HG03342 (cell line): ENCODE data around the gene CLASP2.
"Not testable (repeated sequence)": the region's sequence is repeated elsewhere in the genome, so short reads cannot be mapped to it uniquely, and the experiment has no call there.

ENCODE experiments used
- ATAC-seq: cut with Tn5 transposase; IDR thresholded peaks from one replicate; pipeline ENCODE4 v1.9.1; 2021; ENCODE audit warnings: mild to moderate bottlenecking, moderate library complexity; ENCODE audit not compliant: unreplicated experiment

CLASP2 gene

DNA sequence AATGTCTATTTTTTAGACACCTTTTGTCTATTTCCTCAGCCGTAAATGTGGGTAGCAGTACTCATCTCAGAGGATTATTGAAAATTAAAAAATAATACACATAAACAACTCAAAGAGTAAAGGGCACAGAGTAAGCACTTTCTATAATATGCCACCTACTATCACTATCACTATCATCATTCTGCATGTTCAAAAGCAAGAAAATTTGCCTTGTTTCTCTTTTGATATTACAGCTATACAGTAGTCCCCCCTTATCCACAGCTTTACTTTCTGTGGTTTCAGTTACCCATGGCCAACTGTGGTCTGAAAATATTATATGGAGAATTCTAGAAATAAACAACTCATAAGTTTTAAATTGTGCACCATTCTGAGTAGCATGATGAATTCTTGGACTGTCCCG, 27.7 kb downstream of the CLASP2 start:
- ATAC-seq = no peak

DNA sequence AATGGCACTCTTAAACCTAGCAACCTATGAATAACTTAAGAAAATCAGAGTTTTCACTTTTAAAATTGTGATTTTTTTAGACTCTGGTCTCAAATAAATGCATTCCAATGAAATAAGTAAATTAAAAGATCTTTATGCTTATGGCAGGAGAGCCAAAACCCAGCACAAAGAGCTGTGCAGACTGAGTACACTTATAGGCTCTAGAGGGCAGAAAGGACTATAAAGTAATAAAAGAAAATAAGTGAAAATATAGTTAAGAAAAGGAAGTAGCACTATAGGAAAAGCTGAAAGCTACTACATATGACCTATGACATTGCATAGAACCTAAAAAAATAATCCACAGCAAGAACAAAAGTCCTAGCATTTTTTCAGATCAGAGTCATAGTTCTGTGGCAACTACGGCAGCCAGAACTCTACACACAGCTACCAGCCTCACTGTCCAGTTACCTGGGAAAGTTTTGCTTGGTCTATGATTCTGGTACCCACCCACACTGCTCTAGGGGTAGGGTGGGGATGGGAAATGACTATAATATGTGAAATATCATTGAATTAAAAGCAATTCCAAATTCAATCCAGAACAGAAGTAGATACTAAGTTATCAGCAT, 30.5 kb downstream of the CLASP2 start:
- ATAC-seq = no peak

GRCh38 chr3:33682770-33683169, 35.3 kb downstream of the CLASP2 start:
- no peak for ATAC-seq

GRCh38 chr3:33681667-33682066, 36.4 kb downstream of the CLASP2 start:
- no peak for ATAC-seq

DNA sequence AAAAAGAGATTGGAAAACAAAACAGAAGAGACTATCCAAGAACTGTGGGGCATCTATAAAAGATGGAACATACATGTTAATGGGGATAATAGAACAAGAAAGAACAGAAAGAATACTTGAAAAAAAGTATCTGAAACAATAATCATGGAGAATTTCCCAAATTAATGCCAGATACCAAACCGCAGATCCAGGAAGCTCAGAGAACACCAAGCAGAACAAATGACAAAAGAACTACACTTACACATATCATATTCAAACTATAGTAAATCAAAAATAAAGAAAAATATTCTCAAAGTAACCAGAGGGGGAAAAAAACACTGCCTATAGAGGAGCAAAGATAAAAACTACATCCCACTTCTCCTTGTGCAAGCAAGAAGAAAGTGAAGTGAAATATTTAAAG, 40.0 kb downstream of the CLASP2 start:
- no peak for ATAC-seq

- not testable (repeated sequence) for ATAC-seq
These were observed 44.6 kb downstream of the CLASP2 start for GRCh38 chr3:33673436-33673835.

- ATAC-seq = no peak
These were observed 49.4 kb downstream of the CLASP2 start for GRCh38 chr3:33668618-33669017.

DNA sequence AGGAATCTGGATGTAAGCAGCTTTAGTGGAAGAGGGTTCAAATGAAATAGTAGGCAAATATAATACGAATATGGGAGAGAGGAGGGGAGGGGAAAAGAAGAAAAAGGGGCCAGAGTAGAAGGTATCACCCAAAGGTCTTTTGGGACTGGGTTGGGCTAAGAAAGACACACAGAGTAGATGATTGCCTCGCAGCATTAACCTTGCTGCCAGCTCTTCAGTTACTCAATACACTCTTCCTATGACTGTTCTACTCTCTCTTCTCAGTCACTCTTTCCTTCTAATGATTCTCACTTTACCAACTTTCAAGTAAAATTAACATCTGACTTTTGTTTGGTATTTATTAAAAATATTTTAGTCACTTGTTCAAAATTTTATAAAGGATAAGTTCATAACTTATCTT, 52.8 kb downstream of the CLASP2 start:
- no peak for ATAC-seq

GRCh38 chr3:33664195-33664594, 53.9 kb downstream of the CLASP2 start:
- ATAC-seq = no peak

GRCh38 chr3:33663042-33663441, 55.0 kb downstream of the CLASP2 start:
- ATAC-seq = no peak

GRCh38 chr3:33659856-33660434, 58.1 kb downstream of the CLASP2 start:
- no peak for ATAC-seq

- ATAC-seq = peak; percentile 85
These were observed 58.8 kb downstream of the CLASP2 start for GRCh38 chr3:33658991-33659848.

GRCh38 chr3:33658621-33658990, 59.4 kb downstream of the CLASP2 start:
- no peak for ATAC-seq

- ATAC-seq = no peak
These were observed 60.0 kb downstream of the CLASP2 start for GRCh38 chr3:33658039-33658438.

- no peak for ATAC-seq
These were observed 65.3 kb downstream of the CLASP2 start for GRCh38 chr3:33652736-33653135.

DNA sequence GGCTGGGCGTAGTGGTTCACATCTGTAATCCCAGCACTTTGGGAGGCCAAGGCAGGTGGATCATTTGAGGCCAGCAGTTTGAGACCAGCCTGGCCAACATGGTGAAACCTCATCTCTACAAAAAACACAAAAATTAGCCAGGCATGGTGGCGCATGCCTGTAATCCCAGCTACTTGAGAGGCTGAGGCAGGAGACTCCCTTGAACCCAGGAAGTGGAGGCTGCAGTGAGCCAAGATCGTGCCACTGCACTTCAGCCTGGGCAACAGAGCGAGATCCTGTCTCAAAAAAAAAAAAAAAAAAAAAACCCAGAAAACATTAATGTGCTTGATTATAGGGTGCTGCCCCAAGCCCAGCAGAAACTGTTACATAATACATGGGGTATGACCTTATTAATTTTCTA, 67.0 kb downstream of the CLASP2 start:
- not testable (repeated sequence) for ATAC-seq

DNA sequence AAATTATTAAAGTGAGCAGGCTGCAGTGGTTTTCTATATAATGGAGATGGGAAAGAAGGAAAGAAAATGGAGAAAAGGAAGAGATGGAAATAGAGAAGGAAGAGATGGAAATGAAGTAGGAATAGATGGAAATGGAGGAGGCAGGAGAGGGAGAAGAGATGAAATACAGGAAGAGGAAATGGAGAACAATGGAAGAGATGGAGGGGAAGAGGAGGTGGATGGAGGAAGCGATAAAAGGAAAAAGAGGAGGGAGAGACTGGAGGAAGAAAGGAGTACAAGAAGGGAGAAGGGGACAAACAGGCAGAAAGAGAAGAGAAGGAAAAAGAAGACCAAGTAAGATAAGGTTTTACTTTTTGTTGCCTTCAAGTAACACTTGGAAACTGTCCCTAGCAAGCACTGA, 67.6 kb downstream of the CLASP2 start:
- ATAC-seq = no peak

- no peak for ATAC-seq
These were observed 69.3 kb downstream of the CLASP2 start for GRCh38 chr3:33648793-33649192.

- no peak for ATAC-seq
These were observed 71.6 kb downstream of the CLASP2 start for GRCh38 chr3:33646406-33646805.

- no peak for ATAC-seq
These were observed 72.9 kb downstream of the CLASP2 start for GRCh38 chr3:33645060-33645647.

GRCh38 chr3:33644582-33644981, 73.5 kb downstream of the CLASP2 start:
- no peak for ATAC-seq

DNA sequence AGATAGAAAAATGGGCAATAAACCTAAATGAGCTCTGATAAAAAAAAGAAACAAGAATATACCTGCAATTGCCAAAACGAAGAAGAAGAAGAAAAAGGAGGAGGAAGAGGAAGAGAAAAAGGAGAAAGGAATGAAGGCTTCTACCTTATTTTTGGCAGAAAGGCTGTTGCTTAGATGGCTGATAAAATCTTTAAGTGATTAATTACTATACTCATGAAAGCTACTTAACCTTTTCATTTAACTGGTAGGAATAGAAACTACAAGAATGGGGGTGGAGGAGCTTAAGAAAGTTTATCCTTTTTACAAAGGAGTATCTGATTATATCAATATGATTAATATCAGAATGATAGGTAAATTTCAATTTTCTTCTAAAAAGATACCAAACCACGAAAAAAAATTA, 75.2 kb downstream of the CLASP2 start:
- no peak for ATAC-seq
